A549 (cell line): ENCODE results near the gene P2RY14.

ENCODE experiments used
- CTCF ChIP-seq: fragments of >200 bp; sonication (Bioruptor Twin); formaldehyde crosslinking; IDR thresholded peaks from 3 replicates; pipeline ENCODE4 v1.5.1; 2016
- EHF ChIP-seq: fragments of 250-450 bp; sonication (Bioruptor Pico); IDR thresholded peaks from 2 replicates; pipeline ENCODE4 v1.5.0; 2020; ENCODE audit warnings: mild to moderate bottlenecking
- EP300 ChIP-seq, 2 experiments: fragments of >200 bp; sonication (Bioruptor Twin); formaldehyde crosslinking; IDR thresholded peaks; 2 replicates in 1 of 2; 3 replicates in 1 of 2; pipeline ENCODE4 v1.6.1; 2016 to 2017
- FOXS1 ChIP-seq: fragments of 250-450 bp; sonication (Bioruptor Pico); IDR thresholded peaks from 2 replicates; pipeline ENCODE4 v1.5.0; 2020; ENCODE audit warnings: mild to moderate bottlenecking, moderate library complexity
- HDAC2 ChIP-seq: fragments of 200-600 bp; sonication (generic); IDR thresholded peaks from 2 replicates; pipeline ENCODE4 v1.6.1; 2016
- HMGXB4 ChIP-seq: fragments of 250-450 bp; sonication (Bioruptor Pico); IDR thresholded peaks from 2 replicates; pipeline ENCODE4 v1.5.0; 2021; ENCODE audit warnings: mild to moderate bottlenecking, moderate library complexity, borderline replicate concordance
- KDM5A ChIP-seq: fragments of 200-600 bp; sonication (generic); IDR thresholded peaks from 2 replicates; pipeline ENCODE4 v1.6.1; 2016; ENCODE audit warnings: antibody characterized with exemption, mild to moderate bottlenecking
- MYC ChIP-seq: IDR thresholded peaks from 2 replicates; pipeline ENCODE4 v1.6.1; 2012; ENCODE audit warnings: mild to moderate bottlenecking, inconsistent platforms, low read length, improper control_type of control experiment, borderline replicate concordance
- POLR2A ChIP-seq: IDR thresholded peaks from 2 replicates; pipeline ENCODE4 v1.6.1; 2012; ENCODE audit warnings: mild to moderate bottlenecking, low read length
- REST ChIP-seq: fragments of 200-600 bp; sonication (generic); IDR thresholded peaks from 2 replicates; pipeline ENCODE4 v1.6.1; 2016; ENCODE audit warnings: antibody characterized with exemption, mild to moderate bottlenecking, moderate library complexity
- RFX5 ChIP-seq: fragments of 450-650 bp; IDR thresholded peaks from 2 replicates; pipeline ENCODE4 v1.7.1; 2014; ENCODE audit warnings: antibody characterized with exemption, mild to moderate bottlenecking, moderate library complexity
- TFCP2L1 ChIP-seq: fragments of 250-450 bp; sonication (Bioruptor Pico); IDR thresholded peaks from 2 replicates; pipeline ENCODE4 v1.5.0; 2021; ENCODE audit warnings: mild to moderate bottlenecking

GRCh38 chr3:151213151-151213550, 65.2 kb downstream of the P2RY14 start:
- TF ChIP-seq CTCF (no peak), HMGXB4 (CRISPR knock-in tag) (no peak), POLR2A (no peak), TFCP2L1 (CRISPR knock-in tag) (no peak), EP300 (IDR thresholded peaks at IDR 0.05) (no peak), EHF (no peak), REST (no peak), KDM5A (no peak), HDAC2 (no peak), MYC (no peak), RFX5 (no peak), FOXS1 (CRISPR knock-in tag) (no peak)
